22Rv1 (cell line): Measurements from ENCODE around the gene CTTN.

ENCODE experiments used
- ZFX ChIP-seq: fragments of 450-650 bp; IDR thresholded peaks from 2 replicates; pipeline ENCODE4 v1.6.1; 2017; ENCODE audit warnings: antibody characterized with exemption, borderline replicate concordance
- TF ChIP-seq, protein P1 (sequence below): fragments of 450-650 bp; IDR thresholded peaks from 2 replicates; pipeline ENCODE4 v1.5.1; 2017; ENCODE audit warnings: mild to moderate bottlenecking

DNA sequence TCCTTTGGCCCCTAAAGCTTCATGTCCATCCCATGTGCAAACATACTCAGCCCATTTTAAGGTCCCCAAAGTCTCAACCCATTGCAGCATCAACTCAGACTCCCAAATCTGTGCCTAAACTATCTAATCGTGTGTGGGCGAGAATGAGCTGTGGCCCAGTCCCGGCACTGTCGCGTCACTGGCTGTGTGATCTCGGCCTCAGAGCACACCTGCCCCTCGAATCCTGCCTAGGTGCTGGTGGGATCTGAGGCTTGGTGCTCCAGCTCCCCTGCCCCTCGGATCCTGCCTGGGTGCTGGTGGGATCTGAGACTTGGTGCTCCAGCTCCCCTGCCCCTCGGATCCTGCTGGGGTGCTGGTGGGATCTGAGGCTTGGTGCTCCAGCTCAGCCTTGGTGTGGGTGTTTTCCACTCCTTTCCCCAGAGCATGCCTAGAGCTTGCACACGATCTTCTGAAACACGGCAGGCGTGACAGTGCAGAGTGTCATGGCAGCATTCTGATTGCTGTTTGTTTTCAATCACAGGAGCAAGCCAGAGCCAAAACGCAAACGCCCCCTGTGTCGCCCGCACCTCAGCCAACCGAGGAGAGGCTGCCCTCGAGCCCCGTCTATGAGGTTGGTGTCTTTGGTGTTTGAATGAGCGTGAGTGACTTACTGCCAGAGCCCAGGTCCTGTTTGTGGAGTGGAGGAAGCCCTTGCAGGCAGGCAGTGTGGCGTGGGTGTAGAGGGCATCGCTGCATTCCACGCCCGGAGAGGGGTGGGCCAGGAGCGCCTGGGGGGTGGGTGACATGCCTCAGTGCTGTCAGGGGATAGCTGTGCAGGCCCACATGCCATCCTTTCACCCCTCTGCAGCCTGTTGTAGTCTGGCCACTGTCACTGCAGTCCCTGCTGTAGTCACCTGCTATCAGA, 32.6 kb downstream of the CTTN start:
- TF ChIP-seq, protein P1, sequence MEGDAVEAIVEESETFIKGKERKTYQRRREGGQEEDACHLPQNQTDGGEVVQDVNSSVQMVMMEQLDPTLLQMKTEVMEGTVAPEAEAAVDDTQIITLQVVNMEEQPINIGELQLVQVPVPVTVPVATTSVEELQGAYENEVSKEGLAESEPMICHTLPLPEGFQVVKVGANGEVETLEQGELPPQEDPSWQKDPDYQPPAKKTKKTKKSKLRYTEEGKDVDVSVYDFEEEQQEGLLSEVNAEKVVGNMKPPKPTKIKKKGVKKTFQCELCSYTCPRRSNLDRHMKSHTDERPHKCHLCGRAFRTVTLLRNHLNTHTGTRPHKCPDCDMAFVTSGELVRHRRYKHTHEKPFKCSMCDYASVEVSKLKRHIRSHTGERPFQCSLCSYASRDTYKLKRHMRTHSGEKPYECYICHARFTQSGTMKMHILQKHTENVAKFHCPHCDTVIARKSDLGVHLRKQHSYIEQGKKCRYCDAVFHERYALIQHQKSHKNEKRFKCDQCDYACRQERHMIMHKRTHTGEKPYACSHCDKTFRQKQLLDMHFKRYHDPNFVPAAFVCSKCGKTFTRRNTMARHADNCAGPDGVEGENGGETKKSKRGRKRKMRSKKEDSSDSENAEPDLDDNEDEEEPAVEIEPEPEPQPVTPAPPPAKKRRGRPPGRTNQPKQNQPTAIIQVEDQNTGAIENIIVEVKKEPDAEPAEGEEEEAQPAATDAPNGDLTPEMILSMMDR = no peak
- TF ChIP-seq ZFX = no peak
